NCI-H446 treated with DMSO at 0.1 percent for 48 hours (cell line): ENCODE data around the gene SCLY.
"Not testable (repeated sequence)": the region's sequence is repeated elsewhere in the genome, so short reads cannot be mapped to it uniquely, and the experiment has no call there.

Experiments
- DNase-seq: peaks from one replicate; lab custom pipeline; 2025; lab: John Stamatoyannopoulos, UW

SCLY gene

DNA sequence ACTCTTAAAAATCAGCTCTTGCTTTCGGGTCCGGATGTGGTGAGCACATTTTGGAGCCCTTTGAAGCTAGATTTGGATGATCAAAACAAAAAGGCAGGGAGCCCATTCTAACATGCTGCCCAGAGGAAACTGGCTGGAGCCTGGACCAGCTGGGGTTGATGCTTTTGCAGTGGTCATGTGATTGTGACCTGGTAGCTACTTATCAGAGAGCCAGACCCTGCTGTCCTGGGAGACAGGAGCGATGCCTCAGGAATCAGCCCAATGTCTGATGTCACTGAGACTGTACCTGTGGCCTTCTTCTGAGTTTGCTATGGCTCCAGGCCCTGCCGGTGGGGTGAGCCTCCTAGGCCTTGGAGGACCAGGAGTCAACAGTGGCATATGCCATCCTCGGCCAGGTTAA lies 18.7 kb upstream of the SCLY start:
- DNase-seq: no peak

DNA sequence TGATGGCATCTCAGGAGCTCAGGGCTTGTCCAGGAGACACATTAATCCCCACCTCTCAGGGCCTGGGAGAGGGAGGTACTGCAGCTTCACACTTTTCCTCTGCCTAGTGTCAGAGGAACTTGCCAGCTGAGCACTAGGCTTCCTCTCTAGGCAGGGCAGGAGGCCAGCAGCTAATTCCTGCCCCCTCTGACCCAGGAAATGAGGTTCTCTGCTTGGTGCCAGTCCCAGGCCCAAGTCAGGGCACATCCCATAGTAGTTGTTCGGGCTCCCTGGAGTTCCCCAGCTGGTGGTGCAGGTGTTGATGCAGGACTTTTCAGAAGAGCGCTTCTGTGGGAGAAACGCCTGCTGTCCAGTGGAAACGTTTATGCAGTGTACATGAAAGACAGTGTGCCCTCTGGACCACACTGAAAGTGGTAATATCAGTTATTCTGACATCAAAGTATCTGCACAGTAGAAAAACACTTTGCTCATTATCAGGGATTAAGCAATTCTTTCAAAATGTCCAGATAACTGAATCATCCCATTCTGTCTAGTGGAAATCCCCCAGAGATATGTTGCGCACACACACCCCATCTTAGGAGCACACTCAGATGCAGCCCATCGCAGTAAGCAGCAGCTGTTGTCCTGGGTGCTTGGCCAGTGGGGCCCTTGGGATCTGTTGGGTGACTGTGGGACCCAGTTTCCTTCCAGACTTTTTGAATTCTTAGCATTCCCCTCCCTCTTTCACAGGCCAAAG lies 17.8 kb upstream of the SCLY start:
- no peak for DNase-seq

DNA sequence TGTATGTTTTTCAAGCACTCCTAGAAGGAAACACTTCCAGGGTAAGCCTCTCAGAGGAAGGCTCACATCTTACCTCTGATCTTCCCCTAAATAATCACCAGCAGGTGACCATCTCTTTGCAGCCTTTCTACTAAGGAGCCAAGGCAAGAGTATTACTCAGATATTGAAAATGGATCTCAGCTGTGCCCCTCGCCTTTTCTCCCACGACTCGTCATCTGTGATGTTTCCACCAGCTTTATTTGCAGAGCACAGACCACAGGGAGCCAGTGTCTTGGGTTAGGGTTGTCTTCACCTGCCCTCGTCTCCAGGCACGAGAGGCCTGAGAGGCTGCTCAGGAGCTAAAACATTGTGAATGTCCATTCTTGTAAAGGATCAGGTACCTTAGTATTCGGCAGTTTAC lies 16.9 kb upstream of the SCLY start:
- DNase-seq: no peak

DNA sequence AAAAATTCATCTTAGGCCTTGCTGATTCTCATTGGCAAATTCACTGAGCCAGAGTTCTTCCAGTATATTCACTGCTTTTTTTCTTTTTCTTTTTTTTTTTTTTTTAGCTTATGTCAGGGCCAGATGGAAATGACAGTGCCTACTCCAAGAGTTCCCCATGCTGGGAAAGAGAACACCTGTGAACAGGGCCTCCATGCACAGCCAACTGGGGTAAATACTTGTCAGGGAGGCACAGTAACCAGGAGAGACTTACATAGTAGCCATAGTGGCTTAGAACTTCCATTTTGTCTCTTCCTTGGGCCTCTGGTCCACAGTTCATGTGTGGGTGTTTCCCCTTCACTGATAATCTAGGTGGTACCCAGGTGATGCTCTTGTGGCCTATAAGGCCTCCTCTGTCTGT lies 15.2 kb upstream of the SCLY start:
- DNase-seq: no peak

DNA sequence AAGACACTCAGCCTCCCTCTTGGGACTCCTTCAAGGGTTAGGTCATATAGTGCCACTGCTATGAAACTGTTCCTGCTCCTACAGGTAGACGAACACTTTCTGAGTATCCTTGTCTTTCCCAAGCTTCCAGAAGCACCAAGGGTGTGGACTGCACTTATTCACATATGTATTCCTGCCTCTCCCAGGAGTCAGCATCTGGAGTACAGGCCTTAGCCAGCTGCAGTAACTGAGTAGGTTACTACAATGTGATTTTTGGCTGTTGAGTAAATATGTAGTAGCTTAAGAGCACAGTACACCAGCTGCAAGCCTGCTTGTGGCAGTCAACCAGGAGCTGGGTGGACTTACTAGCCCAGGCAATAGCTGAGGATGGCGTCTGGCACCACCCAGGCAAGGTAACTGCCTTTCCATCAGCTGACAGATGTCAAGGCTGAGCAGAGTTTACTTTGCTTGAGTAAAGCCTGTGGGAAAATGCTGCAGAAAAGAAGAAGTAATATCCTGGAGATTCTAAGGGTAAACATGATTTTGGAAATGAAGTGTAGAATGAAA lies 14.0 kb upstream of the SCLY start:
- DNase-seq: no peak

DNA sequence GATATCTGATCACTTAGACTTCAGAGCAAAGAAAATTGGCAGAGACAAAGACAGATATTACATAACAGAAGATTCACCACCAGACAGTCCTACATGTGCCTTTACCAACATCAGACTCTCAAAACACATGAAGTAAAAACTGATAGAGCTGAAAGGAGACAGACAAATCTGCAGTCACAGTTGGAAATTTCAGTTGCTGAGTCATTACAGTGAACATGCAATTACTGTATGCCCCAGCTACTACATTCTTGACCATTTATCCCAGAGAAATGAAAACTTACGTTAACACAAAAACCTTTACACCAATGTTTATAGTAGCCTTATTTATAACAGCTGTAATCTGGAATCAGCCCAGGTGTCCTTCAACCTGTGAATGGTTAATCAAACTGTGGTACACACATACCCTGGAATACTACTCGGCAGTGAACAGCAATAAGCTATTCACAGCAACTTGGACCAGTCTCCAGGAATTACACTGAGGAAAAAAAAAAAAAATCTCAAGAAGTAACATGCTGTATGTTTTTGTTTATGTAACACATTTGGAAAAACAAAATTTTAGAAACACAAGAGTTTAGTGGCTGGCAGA lies 7.5 kb upstream of the SCLY start:
- DNase-seq: no peak

DNA sequence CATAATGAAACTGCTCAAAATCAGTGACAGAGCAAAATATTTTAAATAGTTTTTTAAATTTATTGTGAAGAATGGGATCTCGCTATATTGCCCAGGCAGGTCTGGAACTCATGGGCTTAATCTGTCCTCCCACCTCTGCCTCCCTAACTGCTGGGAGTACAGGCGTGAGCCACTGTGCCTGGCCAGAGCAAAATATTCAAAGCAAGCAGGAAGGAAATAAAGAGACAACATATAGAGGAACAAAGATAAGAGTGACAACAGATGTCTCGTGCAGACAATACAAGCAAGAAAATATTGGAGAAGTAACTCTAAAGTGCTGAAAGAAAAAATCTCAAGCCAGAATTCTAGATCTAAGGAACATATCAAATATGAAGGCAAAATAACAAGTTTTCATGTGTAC lies 5.0 kb upstream of the SCLY start:
- DNase-seq: no peak

DNA sequence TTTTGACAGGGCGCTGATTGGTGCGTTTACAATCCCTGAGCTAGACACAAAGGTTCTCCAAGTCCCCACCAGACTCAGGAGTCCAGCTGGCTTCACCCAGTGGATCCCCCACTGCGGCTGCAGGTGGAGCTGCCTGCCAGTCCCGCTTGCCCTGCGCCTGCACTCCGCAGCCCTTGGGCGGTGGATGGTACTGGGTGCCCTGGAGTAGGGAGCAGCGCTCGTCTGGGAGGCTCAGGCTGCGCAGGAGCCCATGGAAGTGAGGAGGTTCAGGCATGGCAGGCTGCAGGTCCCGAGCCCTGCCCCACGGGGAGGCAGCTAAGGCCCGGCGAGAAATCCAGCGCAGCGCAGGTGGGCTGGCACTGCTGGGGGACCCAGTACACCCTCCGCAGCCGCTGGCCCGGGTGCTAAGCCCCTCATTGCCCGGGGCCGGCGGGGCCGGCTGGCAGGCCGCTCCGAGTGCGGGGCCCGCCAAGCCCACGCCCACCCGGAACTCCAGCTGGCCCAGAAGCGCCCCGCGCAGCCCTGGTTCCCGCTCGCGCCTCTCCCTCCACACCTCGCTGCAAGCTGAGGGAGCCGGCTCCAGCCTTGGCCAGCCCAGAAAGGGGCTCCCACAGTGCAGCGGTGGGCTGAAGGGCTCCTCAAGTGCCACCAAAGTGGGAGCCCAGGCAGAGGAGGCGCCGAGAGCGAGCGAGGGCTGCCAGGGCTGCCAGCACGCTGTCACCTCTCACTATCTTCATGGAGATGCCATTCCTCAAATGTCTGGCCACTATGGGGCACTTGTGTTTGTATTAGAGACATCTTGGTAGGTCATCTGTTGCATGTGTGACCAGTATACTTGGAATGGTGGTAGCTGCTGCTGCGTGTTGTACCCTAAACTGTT lies 2.9 kb upstream of the SCLY start:
- DNase-seq: not testable (repeated sequence)

DNA sequence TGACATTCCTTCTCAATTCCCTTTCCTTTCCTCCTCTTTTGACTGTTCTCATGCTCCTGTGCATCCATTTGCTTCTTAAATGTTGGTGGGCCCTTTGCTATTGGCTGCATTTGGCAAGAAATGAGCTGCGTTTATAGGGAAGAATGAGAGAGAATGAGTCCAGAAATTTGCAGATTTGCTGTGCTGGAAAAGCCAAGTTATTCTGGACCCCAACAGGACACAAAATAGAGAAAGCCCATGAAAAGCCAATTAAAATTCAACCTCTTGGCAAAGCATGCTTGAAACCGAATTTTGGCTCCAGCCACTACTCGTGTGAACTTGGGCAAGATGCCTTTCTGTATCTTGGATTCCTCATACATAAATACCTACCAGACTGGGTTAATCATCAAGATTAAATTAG lies 1.3 kb upstream of the SCLY start:
- no peak for DNase-seq

DNA sequence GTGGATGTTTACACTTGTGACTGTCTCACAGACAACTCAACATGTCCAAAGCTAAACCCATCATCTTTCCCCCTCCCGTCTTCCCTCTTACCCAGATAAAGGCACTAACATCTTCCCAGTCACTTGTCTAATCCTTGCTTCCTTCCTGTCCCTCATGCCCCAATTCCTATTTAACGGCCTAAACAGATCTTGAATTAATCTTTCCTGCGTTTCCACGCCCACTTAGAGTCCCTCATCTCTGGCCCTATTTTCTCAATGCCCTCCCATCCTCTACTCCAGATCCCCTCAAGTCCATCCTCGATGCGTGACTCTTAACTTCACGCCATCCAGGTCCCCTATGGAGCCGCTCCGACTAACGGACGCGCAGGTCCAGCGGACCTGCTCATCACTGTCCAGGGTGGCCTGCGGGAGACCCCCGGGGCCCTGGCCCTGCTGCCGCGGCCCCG lies 682 bp upstream of the SCLY start:
- peak; percentile 2 for DNase-seq

DNA sequence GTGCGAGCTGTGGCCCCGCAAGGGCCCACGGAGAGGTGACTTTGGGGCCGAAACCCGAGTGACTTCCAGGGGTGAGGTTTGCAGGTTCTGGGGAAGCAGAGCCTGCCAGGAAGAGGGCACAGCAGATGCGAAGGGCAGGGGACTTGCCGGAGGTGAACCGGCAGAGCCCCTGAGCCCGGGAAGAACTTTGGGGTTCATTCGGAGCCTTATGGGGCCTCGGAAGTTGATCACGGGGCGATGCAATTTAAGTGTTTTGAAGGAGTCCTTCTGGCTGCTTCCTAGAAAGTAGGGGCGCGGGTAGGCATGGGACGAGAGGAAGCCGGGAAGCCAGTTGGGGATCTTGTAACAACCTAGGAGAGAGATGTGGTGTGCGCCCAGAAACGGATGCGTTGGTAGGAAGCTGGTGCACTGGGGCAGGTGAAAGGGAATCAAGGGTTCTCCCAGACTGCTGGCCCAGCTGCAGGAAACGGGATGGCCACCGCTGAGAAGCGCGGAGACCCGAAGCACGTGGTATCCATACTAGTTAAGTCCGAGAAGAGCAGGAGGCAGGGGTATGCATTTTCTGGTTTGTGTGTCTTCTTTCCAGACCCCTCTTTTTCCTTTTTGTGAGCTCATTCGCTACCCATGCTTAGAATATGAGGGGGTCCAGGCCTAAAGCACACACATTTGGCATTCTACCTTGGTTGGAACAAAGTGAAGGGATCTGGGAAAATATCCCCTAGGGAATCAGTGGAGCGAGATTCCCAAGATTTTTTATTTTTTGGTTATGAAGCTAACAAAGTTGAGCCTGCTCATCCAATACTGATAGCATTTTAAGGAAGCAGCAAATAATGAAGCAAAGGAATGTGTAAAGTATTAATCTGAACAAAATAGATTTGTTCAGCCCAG lies 758 bp downstream of the SCLY start:
- DNase-seq: no peak

DNA sequence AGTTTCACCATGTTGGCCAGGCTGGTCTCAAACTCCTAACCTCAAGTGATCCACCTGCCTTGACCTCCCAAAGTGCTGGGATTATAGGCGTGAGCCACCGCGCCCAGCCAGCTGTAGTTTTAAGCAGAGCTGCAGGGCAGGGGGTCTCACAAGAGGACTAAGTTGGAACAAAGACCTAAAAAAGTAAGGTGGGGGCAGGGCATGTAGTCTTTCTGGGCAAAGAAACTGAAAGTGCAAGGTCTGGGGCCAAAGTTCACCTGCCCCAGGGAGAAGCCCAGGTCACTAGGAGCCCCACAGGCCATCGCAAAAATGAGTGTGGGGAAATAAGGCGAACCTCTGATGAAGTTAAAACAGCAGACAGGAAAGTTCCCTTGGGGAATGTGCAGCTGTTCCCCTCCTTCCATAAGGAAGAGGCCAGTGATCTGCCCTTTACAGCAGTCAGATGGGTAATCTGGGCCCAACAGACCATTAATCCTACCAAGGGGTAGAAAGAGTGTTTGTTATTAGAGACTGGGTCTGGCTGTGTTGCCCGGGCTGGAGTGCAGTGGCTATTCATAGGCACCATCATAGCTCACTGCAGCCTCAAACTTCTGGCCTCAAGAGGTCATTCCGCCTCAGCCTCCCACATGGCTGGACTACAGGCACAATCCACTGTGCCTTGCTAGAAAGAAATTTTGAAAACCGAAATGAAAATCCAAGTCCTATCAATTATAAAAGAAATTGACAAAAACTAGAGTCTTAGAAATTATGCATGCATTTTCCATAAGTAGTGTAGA lies 2.8 kb downstream of the SCLY start:
- no peak for DNase-seq

DNA sequence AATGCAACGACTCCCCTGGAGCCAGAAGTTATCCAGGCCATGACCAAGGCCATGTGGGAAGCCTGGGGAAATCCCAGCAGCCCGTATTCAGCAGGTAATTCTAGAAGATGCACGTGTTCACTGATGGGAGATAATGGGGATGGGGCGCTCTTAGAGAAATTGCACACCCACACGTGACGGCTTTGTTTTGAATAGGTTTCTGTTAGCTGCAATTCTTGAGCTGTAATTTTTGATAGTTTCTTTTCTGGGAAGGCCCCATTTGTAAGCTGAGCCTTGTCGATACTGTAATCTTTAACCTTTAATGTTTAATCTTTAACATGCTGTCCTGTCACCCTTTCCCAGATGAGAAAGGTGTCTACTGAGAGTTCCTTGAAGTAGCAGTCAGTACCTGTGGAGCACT lies 3.6 kb downstream of the SCLY start:
- no peak for DNase-seq

DNA sequence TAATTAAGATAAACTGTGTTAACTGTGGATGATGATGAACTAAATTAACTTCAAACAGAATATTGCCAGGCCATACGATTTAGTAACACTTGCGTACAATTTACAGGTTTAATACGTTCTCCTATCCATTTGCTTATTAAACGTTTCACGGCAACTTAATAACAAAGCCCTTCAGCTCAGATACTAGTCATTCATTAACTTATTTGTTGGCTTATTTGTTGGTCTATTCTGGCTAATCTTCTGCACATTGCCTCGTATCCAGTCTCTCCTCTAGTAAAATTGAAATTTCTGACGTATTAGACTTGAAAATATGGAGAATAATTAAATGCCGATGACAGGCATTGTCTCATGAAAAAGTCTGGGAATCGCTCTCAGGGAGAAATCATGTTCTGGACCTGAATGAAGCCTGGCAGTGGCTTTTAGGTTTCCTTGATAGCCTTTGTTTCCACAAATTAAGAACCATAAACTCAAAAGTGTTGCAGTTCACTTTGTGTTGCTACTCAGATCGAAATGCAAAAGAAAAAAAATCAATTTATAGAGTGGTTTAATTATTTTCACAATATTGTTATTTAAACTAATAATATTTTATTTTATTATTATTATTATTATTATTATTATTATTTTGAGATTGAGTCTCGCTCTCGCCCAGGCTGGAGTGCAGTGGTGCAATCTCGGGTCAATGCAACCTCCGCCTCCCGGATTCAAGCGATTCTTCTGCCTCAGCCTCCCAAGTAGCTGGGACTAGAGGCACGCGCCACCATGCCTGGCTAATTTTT lies 4.5 kb downstream of the SCLY start:
- no peak for DNase-seq

DNA sequence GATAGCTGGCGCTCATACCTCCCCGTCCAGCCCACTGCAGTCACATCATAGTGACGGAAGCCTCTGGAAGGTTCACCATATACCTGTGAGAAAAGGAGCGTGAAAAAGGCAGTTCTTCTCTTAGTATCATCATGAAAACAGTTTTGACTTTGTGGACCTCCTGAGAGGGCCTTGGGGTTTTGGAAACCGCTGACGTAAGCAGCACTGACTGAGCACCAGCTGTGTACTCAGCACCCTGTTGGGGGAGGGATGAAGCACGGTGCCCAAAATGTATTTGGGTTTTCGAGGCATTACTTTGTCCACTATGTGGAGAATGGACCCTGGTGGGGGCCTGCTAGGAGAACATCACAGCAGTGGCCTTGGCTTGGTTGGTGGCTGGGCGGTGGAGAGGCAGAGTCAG lies 5.4 kb downstream of the SCLY start:
- no peak for DNase-seq

DNA sequence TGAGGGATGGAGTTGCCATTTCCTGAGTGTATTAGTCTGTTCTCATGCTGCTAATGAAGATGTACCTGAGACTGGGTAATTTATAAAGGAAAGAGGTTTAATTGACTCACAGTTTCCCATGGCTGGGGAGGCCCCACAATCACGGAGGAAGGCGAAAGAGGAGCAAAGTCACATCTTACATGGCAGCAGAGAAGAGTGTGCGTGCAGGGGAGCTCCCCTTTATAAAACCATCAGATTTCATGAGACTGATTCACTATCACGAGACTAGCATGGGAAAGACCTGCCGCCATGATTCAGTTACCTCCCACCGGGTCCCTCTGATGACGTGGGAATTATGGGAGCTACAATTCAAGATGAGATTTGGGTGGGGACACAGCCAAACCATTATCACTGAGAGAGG lies 5.9 kb downstream of the SCLY start:
- DNase-seq: not testable (repeated sequence)

DNA sequence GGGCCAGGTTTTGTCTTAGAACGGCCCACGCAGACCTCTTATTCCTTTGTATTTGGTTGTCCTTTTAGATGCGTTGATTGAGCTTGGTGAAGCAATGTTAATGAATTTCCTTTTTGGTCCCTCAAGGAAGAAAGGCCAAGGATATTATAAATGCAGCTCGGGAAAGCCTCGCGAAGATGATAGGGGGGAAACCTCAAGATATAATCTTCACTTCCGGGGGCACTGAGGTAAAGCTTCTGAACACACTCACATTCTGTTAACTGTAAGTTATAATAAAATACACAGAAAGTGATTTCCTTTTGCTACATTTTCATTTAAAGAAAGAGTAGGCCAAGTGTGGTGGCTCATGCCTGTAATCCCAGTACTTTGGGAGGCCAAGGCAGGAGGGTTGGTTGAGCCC lies 7.1 kb downstream of the SCLY start:
- no peak for DNase-seq

DNA sequence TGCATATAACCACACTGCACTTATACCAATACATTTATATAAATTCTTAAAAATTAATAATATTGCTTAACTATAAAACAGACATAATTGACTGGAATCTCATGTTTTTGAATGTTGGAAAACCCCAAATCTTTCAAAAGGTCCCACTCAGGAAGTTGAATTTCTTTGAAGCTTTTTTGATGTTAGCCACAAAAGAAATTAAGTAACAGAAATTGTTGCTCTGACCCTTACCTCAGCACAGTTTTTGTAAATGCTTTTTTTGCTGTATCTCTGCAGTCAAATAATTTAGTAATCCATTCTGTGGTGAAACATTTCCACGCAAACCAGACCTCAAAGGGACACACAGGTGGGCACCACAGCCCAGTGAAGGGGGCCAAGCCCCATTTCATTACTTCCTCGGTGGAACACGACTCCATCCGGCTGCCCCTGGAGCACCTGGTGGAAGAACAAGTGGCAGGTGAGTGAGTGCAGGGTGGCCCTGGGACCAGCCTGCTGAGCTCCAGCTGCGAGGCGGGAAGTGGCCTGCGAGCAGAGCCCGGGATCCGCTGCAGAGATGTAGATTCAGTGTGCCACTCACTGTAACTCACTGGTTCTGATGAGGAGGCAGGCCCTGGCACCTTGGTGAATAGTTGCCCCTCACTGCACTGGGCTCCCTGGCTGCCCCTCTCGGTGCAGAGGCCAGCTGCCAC lies 8.4 kb downstream of the SCLY start:
- no peak for DNase-seq

DNA sequence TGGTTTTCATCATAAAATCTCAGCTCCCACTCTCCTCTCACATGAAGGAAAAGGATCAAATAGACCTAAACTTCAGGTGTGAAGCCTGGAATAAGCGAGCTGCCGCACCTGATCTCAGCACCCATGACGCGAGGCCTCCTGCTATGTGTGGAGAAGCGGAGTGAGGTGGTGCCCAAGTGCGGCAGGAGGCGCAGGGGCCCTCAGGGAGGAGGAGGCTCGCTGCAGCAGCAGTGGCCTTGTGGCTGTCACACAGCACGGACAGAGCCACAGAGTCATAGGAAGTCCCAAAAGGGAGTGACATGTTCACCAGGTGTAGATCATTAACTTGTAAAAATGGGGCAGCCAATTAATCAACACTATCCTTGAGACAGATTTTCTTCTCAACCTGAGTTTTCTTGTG lies 9.1 kb downstream of the SCLY start:
- DNase-seq: no peak

DNA sequence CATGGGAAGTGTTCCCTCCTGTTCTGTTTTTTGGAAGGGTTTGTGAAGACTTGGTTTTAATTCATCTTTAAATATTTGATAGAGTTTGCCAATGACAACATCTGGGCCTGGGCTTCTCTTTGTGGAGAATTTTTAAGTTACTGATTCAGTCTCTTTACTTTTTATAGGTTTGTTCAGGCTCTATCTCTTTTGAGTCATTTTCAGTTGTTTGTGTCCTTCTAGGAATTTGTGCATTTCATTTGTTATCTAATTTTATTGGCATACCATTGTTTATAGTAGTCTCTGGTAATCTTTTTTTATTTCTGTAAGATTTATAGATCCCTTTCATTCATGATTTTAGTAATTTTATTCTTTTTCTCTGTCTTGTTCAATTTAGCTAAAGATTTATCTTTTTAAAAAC lies 14.6 kb downstream of the SCLY start:
- DNase-seq: no peak
